IMR-90 (cell line): Measurements from ENCODE around the gene UNC119. TPM values are rescaled to one million over a fixed set of nuclear protein-coding genes. Genes with fewer than 3 reads are reported as not detected.

Experiments used
- ATAC-seq: fragments of 200-7000 bp; cut with Tn5 transposase; 2 replicates; pipeline ENCODE4 v1.9.1; 2020; ENCODE audit warnings: low read depth, mild to moderate bottlenecking, moderate library complexity
- BruUV-seq: library from RNA; stranded (reverse); fragments of 400-500 nt; replicated peaks from 2 replicates; lab custom pipeline; 2021; lab: Mats Ljungman, UMichigan
- CTCF ChIA-PET: fragments of 300-600 bp; formaldehyde crosslinking; extraction: SDS; loops from one replicate; lab custom pipeline; 2021; ENCODE audit warnings: antibody characterized with exemption; lab: Yijun Ruan, JAX
- POLR2A ChIA-PET: fragments of 300-600 bp; sonication (Branson Sonifier 250); formaldehyde crosslinking; loops from one replicate; lab custom pipeline; 2022; ENCODE audit warnings: antibody characterized with exemption; ENCODE audit not compliant: unreplicated experiment; lab: Charles Lee
- DNase-seq: peaks from one replicate; pipeline ENCODE4 v3.0.0; 2013
- H2AFZ ChIP-seq: replicated peaks from 2 replicates; pipeline ENCODE3; 2013; ENCODE audit warnings: low read length, mild to moderate bottlenecking; ENCODE audit not compliant: poor library complexity
- H2AK5ac ChIP-seq: 2 replicates; pipeline ENCODE4 v1.6.1; 2013; ENCODE audit warnings: low read depth, low read length, inconsistent platforms
- H2AK9ac ChIP-seq: replicated peaks from 2 replicates; pipeline ENCODE3; 2013; ENCODE audit warnings: mild to moderate bottlenecking, low read depth, low read length, moderate library complexity; ENCODE audit not compliant: poor library complexity
- H2BK120ac ChIP-seq: 2 replicates; pipeline ENCODE4 v1.6.1; 2013; ENCODE audit warnings: low read depth, low read length, inconsistent platforms
- H2BK15ac ChIP-seq: 3 replicates; pipeline ENCODE4 v1.6.1; 2013; ENCODE audit warnings: low read depth, low read length, inconsistent platforms
- H2BK20ac ChIP-seq: 2 replicates; pipeline ENCODE4 v1.6.1; 2013; ENCODE audit warnings: low read depth, mild to moderate bottlenecking, inconsistent platforms, low read length, moderate library complexity
- H2BK5ac ChIP-seq: 2 replicates; pipeline ENCODE4 v1.6.1; 2013; ENCODE audit warnings: mild to moderate bottlenecking, low read depth, low read length, inconsistent platforms; ENCODE audit not compliant: poor library complexity, severe bottlenecking
- H3K14ac ChIP-seq: replicated peaks from 2 replicates; pipeline ENCODE4 v1.6.1; 2013; ENCODE audit warnings: low read depth, low read length, inconsistent platforms
- H3K18ac ChIP-seq: 2 replicates; pipeline ENCODE4 v1.6.1; 2013; ENCODE audit warnings: low read depth, low read length, control low read depth
- H3K23ac ChIP-seq: 2 replicates; pipeline ENCODE4 v1.6.1; 2013; ENCODE audit warnings: low read depth, low read length, inconsistent platforms
- H3K27ac ChIP-seq: 2 replicates; pipeline ENCODE4 v1.5.1; 2013; ENCODE audit warnings: mild to moderate bottlenecking, control low read depth, low read length; ENCODE audit not compliant: insufficient read depth
- H3K27me3 ChIP-seq: 2 replicates; pipeline ENCODE4 v1.6.1; 2013; ENCODE audit warnings: low read length; ENCODE audit not compliant: control insufficient read depth, insufficient read depth
- H3K36me3 ChIP-seq: 2 replicates; pipeline ENCODE4 v1.6.1; 2013; ENCODE audit warnings: low read length, mixed read lengths; ENCODE audit not compliant: control insufficient read depth, insufficient read depth
- H3K4ac ChIP-seq: 2 replicates; pipeline ENCODE4 v1.6.1; 2013; ENCODE audit warnings: low read depth, low read length, inconsistent platforms
- H3K4me1 ChIP-seq: 2 replicates; pipeline ENCODE4 v1.6.1; 2013; ENCODE audit warnings: low read length, mixed read lengths; ENCODE audit not compliant: control insufficient read depth, insufficient read depth
- H3K4me2 ChIP-seq: 2 replicates; pipeline ENCODE4 v1.6.1; 2013; ENCODE audit warnings: low read depth, mild to moderate bottlenecking, control low read depth, low read length, moderate library complexity
- H3K4me3 ChIP-seq: 2 replicates; pipeline ENCODE4 v1.5.1; 2013; ENCODE audit warnings: low read depth, mild to moderate bottlenecking, control low read depth, low read length, moderate library complexity; ENCODE audit not compliant: insufficient read depth
- H3K56ac ChIP-seq: 2 replicates; pipeline ENCODE4 v1.6.1; 2013; ENCODE audit warnings: low read length, inconsistent platforms; ENCODE audit not compliant: insufficient read depth; ENCODE audit errors: extremely low read depth
- H3K79me1 ChIP-seq, 2 experiments: 2 replicates each; pipeline ENCODE4 v1.6.1; 2013; ENCODE audit warnings: low read length in 2 of 2, inconsistent platforms in 1 of 2, low read depth in 1 of 2
- H3K9ac ChIP-seq: 2 replicates; pipeline ENCODE4 v1.6.1; 2013; ENCODE audit warnings: low read depth, low read length, control low read depth
- H3K9me1 ChIP-seq: 2 replicates; pipeline ENCODE4 v1.6.1; 2013; ENCODE audit warnings: low read length, inconsistent platforms; ENCODE audit not compliant: insufficient read depth
- H3K9me3 ChIP-seq: 2 replicates; pipeline ENCODE4 v1.6.1; 2013; ENCODE audit warnings: low read length; ENCODE audit not compliant: control insufficient read depth, insufficient read depth
- H4K20me1 ChIP-seq: 2 replicates; pipeline ENCODE4 v1.6.1; 2013; ENCODE audit warnings: low read length, inconsistent platforms; ENCODE audit not compliant: insufficient read depth
- H4K5ac ChIP-seq: 2 replicates; pipeline ENCODE4 v1.6.1; 2013; ENCODE audit warnings: mild to moderate bottlenecking, low read depth, low read length, control low read depth
- H4K8ac ChIP-seq, 2 experiments: 2 replicates each; pipeline ENCODE4 v1.6.1; 2013; ENCODE audit warnings: low read depth in 2 of 2, low read length in 2 of 2, control low read depth in 1 of 2, inconsistent platforms in 1 of 2
- H4K91ac ChIP-seq: 2 replicates; pipeline ENCODE4 v1.6.1; 2013; ENCODE audit warnings: low read depth, low read length, inconsistent platforms; ENCODE audit not compliant: insufficient read depth
- CEBPB ChIP-seq: IDR thresholded peaks from 2 replicates; pipeline ENCODE4 v1.6.1; 2012; ENCODE audit warnings: low read depth, low read length, improper control_type of control experiment
- CHD1 ChIP-seq: IDR thresholded peaks from 2 replicates; pipeline ENCODE4 v1.6.1; 2012; ENCODE audit warnings: low read depth, low read length, improper control_type of control experiment
- ELK1 ChIP-seq: fragments of 150-350 bp; IDR thresholded peaks from 2 replicates; pipeline ENCODE4 v1.6.1; 2016; ENCODE audit warnings: low read depth, mild to moderate bottlenecking, low read length, moderate library complexity, borderline replicate concordance
- FOS ChIP-seq: fragments of 150-350 bp; IDR thresholded peaks from 2 replicates; pipeline ENCODE4 v1.6.1; 2016; ENCODE audit warnings: low read depth, low read length
- MXI1 ChIP-seq: IDR thresholded peaks from 2 replicates; pipeline ENCODE4 v1.6.1; 2012; ENCODE audit warnings: low read depth, mild to moderate bottlenecking, low read length, moderate library complexity, borderline replicate concordance
- NFE2L2 ChIP-seq: fragments of 150-350 bp; IDR thresholded peaks from 2 replicates; pipeline ENCODE4 v1.6.1; 2016; ENCODE audit warnings: low read depth, mild to moderate bottlenecking, low read length
- POLR2A ChIP-seq: IDR thresholded peaks from 2 replicates; pipeline ENCODE4 v1.6.1; 2012; ENCODE audit warnings: mild to moderate bottlenecking, low read depth, low read length
- RFX5 ChIP-seq: IDR thresholded peaks from 2 replicates; pipeline ENCODE4 v1.8.0; 2012; ENCODE audit warnings: low read depth, mild to moderate bottlenecking, low read length, moderate library complexity
- SMC3 ChIP-seq: fragments of 150-350 bp; IDR thresholded peaks from 2 replicates; pipeline ENCODE4 v1.6.1; 2016; ENCODE audit warnings: low read depth, mild to moderate bottlenecking, antibody characterized with exemption, low read length, moderate library complexity
- dilution Hi-C: fragments of 300-500 bp; cut with HindIII; formaldehyde crosslinking; loops from one replicate; pipeline ENCODE4 v1.14.3; 2018; ENCODE audit warnings: low sequenced_read_pairs; ENCODE audit not compliant: unreplicated experiment
- in situ Hi-C: fragments of 300-500 bp; cut with MboI; formaldehyde crosslinking; loops from 3 replicates; pipeline ENCODE4 v1.14.3; 2019; ENCODE audit warnings: low sequenced_read_pairs, inconsistent platforms, mixed read lengths
- intact Hi-C: fragments of 100-400 bp; cut with micrococcal nuclease; formaldehyde crosslinking; loops from 2 replicates; pipeline ENCODE4 v1.10.0; 2022
- polyA plus RNA-seq, 3 experiments: library from polyadenylated mRNA; depleted of rRNA; stranded (reverse); fragments of >200 nt; gene quantifications; 2 replicates each; pipeline ENCODE4 v1.2.3, GENCODE V29; 2012; ENCODE audit warnings: low replicate concordance in 1 of 3
- total RNA-seq: library from RNA; depleted of rRNA; stranded (reverse); fragments of >200 nt; gene quantifications from 2 replicates; pipeline ENCODE4 v1.2.3, GENCODE V29; 2012

The UNC119 gene
- total and polyA plus RNA-seq, 2 of the 4 experiments (the other 2 are of a cell fraction): 22.4 to 57.4 TPM

GRCh38 chr17:28573040-28573380 lies 20.6 kb upstream of the UNC119 start:
- no peaks in the 10 kb centered on the region for H3K9me3 ChIP-seq
- no peak overlapping the region for H3K23ac ChIP-seq
- intact Hi-C loops: no loop called here
- peaks cover 13% of the 10 kb centered on the region; the same call in 1 of the 2 replicates for H3K36me3 ChIP-seq
- DNase-seq (no peak), ATAC-seq (no peak)
- no peak overlapping the region for H3K14ac ChIP-seq
- no peak overlapping the region for H2AFZ ChIP-seq
- POLR2A ChIA-PET: no interaction called here
- peaks cover 6% of the 10 kb centered on the region; the same call in 1 of the 2 replicates for H3K4me1 ChIP-seq
- no peak overlapping the region for H3K4ac ChIP-seq
- H2BK20ac ChIP-seq: no peak overlapping the region
- no peak overlapping the region for H4K8ac ChIP-seq
- no peak overlapping the region for H3K18ac ChIP-seq
- H2BK5ac ChIP-seq: no peak overlapping the region
- no peak overlapping the region for H4K5ac ChIP-seq
- H4K91ac ChIP-seq: no peak overlapping the region
- BruUV-seq: no TSS peak
- no peak overlapping the region for H2BK15ac ChIP-seq
- H2BK120ac ChIP-seq: no peak overlapping the region
- H3K27me3 ChIP-seq: no peaks in the 10 kb centered on the region
- H2AK5ac ChIP-seq: no peak overlapping the region
- no peak overlapping the region for H3K27ac ChIP-seq
- peaks cover 5% of the 10 kb centered on the region; the same call in 1 of the 2 replicates for H4K20me1 ChIP-seq
- TF ChIP-seq POLR2A: no peak
- no peak for TF ChIP-seq CHD1
- TF ChIP-seq ELK1: no peak
- no peak for TF ChIP-seq CEBPB
- TF ChIP-seq RFX5: no peak
- no peak for TF ChIP-seq FOS
- no peak for TF ChIP-seq SMC3
- no peak for TF ChIP-seq MXI1
- no peak for TF ChIP-seq NFE2L2
- peaks cover 11% of the 10 kb centered on the region for H3K9me1 ChIP-seq
- H3K79me1 ChIP-seq: peaks cover 17 to 32% of the 10 kb centered on the region in 2 experiments
- H2AK9ac ChIP-seq: peak overlapping the region; percentile 60
- no peak overlapping the region for H3K4me3 ChIP-seq
- dilution Hi-C loops: no loop called here
- H3K56ac ChIP-seq: no peak overlapping the region
- H3K4me2 ChIP-seq: no peak overlapping the region
- no peak overlapping the region for H3K9ac ChIP-seq
- in situ Hi-C loops: no loop called here
- CTCF ChIA-PET: interaction anchor here (1.9 kb wide), 1 partner anchor 20 kb away, joined by 5 read pairs; no protein-coding TSS in a partner anchor
